SU-DHL-6 (cell line): Measurements from ENCODE around the gene ARL15.

ENCODE experiments used
- H2AFZ ChIP-seq: fragments of 200-600 bp; sonication (generic); 2 replicates; pipeline ENCODE4 v1.6.1; 2014; ENCODE audit warnings: low read depth, mild to moderate bottlenecking, moderate library complexity, mixed read lengths, antibody characterized with exemption, low read length; ENCODE audit not compliant: severe bottlenecking
- H3F3A ChIP-seq: fragments of 200-600 bp; shearing (Covaris generic); 2 replicates; pipeline ENCODE4 v1.6.0; 2016; ENCODE audit warnings: antibody characterized with exemption, mild to moderate bottlenecking; ENCODE audit not compliant: insufficient read depth
- H3K27ac ChIP-seq: fragments of 200-600 bp; sonication (generic); 2 replicates; pipeline ENCODE4 v1.5.1; 2016; ENCODE audit warnings: low read depth, mild to moderate bottlenecking, low read length, moderate library complexity, mixed read lengths
- H3K27me3 ChIP-seq: fragments of 200-600 bp; sonication (generic), shearing (Covaris generic); 2 replicates; pipeline ENCODE4 v1.6.0; 2014; ENCODE audit warnings: mild to moderate bottlenecking, low read length
- H3K36me3 ChIP-seq: fragments of 200-600 bp; sonication (generic); 2 replicates; pipeline ENCODE4 v1.6.1; 2014; ENCODE audit warnings: mild to moderate bottlenecking, low read length, mixed read lengths
- H3K4me2 ChIP-seq: fragments of 300-600, 200-600 bp; shearing (Covaris generic), sonication (generic); 2 replicates; pipeline ENCODE4 v1.6.0; 2014; ENCODE audit warnings: low read length, low read depth, mild to moderate bottlenecking; ENCODE audit not compliant: poor library complexity, severe bottlenecking
- H3K4me3 ChIP-seq: fragments of 200-600 bp; sonication (generic); 2 replicates; pipeline ENCODE4 v1.5.1; 2014; ENCODE audit warnings: antibody characterized with exemption, low read length, mild to moderate bottlenecking, mixed read lengths; ENCODE audit not compliant: insufficient read depth, poor library complexity, severe bottlenecking
- H3K79me2 ChIP-seq: fragments of 200-600 bp; sonication (generic); 2 replicates; pipeline ENCODE4 v1.6.1; 2014; ENCODE audit warnings: mild to moderate bottlenecking, low read length, moderate library complexity; ENCODE audit not compliant: insufficient read depth
- H3K9ac ChIP-seq: fragments of 200-600 bp; sonication (generic); 2 replicates; pipeline ENCODE4 v1.7.0; 2014; ENCODE audit warnings: mild to moderate bottlenecking, low read length
- H3K9me2 ChIP-seq: fragments of 200-600 bp; sonication (generic); replicated peaks from 2 replicates; pipeline ENCODE4 v1.6.1; 2014; ENCODE audit warnings: low read length; ENCODE audit not compliant: insufficient read depth
- H3K9me3 ChIP-seq: fragments of 200-600 bp; sonication (generic); 2 replicates; pipeline ENCODE4 v1.6.1; 2014; ENCODE audit warnings: low read length, mixed read lengths; ENCODE audit not compliant: insufficient read depth
- H4K20me1 ChIP-seq: fragments of 200-600 bp; sonication (generic); 2 replicates; pipeline ENCODE4 v1.6.1; 2014; ENCODE audit warnings: low read depth, mild to moderate bottlenecking, antibody characterized with exemption, low read length, moderate library complexity, mixed read lengths
- EZH2phosphoT487 ChIP-seq: fragments of 200-600 bp; sonication (generic), shearing (Covaris generic); conservative IDR thresholded peaks from 2 replicates; pipeline ENCODE4 v1.6.1; 2018; ENCODE audit warnings: mild to moderate bottlenecking, antibody characterized with exemption, low read length, moderate library complexity, mixed read lengths
- TF ChIP-seq, protein P1 (sequence below): fragments of 200-600 bp; sonication (generic); IDR thresholded peaks from one replicate; pipeline ENCODE4 v1.5.1; 2017; ENCODE audit warnings: antibody characterized with exemption, mild to moderate bottlenecking, low read length, moderate library complexity; ENCODE audit not compliant: insufficient read depth, poor library complexity, severe bottlenecking

Gene ARL15

DNA sequence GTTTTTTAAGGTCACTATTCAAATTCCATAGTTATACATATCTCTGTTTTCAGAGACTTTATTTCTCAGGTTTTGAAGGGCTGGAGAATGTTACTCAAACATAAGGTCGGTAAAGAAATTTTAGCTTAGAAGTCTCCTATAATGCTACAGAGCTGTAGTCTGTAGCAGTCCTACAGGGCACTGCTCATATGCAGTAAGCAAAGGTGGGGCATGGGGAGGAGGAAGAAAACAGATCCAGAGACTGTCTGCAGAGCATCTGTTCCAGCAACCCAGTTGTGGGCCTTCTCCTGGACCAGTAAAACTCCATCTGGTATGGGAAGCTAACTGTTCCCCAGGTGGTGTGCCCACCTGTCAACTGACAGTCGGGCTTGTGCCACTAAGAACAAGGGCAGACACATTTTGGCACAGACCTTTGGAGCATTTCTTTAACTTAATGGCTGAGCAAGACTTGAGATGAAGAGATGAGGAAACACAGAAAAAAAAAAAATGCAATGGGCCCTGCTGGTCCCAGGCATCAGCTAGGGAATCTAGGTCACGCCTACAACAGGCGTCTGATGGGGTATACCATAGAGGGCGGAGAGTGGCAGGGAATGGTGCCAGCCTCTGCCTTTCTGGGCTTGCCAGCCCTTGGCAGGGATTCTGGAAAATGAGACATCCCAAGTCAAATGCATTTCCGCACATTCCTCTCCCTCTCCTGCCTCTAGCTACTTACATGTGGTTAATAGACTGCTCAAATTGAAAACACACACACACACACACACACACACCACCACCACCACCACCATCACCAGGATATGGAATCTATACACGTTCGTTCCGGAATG, 218.9 kb downstream of the ARL15 start:
- Histone ChIP-seq H3F3A (0 out of 2 replicates have a peak, but pooled peaks cover 8% of the 10 kb centered on the region), H3K36me3 (no peaks in the 10 kb centered on the region), H3K9me3 (no peaks in the 10 kb centered on the region), H3K27me3 (no peaks in the 10 kb centered on the region), H3K9me2 (no peaks in the 10 kb centered on the region), H4K20me1 (no peaks in the 10 kb centered on the region), H3K9ac (no peak overlapping the region), H3K4me2 (no peak overlapping the region), H3K4me3 (no peak overlapping the region), H2AFZ (no peak overlapping the region), H3K79me2 (no peaks in the 10 kb centered on the region), H3K27ac (no peak overlapping the region)
- TF ChIP-seq, protein P1, sequence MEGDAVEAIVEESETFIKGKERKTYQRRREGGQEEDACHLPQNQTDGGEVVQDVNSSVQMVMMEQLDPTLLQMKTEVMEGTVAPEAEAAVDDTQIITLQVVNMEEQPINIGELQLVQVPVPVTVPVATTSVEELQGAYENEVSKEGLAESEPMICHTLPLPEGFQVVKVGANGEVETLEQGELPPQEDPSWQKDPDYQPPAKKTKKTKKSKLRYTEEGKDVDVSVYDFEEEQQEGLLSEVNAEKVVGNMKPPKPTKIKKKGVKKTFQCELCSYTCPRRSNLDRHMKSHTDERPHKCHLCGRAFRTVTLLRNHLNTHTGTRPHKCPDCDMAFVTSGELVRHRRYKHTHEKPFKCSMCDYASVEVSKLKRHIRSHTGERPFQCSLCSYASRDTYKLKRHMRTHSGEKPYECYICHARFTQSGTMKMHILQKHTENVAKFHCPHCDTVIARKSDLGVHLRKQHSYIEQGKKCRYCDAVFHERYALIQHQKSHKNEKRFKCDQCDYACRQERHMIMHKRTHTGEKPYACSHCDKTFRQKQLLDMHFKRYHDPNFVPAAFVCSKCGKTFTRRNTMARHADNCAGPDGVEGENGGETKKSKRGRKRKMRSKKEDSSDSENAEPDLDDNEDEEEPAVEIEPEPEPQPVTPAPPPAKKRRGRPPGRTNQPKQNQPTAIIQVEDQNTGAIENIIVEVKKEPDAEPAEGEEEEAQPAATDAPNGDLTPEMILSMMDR: no peak
- no peak for TF ChIP-seq EZH2phosphoT487

DNA sequence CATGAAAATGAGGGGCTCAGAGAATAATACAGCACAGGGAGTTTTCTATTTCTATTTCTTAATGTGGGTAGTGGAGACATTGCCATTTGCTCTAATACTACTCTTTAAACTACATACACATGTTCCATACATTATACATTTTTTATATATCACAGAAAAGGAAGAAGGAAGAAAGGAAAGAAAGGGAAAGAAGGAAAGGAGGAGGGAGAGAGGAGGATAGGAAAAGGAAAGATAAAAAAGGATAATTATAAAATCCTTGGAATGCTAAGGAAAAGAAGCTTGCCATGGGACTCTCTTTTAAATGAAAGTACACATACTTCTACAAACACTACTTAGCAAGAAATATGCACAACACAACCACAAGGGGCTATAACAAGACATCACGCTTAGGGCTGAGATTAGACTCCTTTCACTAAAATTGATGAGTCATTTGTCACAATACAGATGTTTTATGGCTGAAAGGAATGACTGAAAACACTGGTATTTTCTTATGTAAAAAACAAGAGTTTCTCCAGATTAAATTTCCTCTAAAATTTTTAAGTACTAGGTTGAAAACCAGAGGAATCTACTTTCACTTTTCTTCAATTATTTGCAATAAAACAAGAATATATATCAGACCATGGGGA, 219.8 kb downstream of the ARL15 start:
- Histone ChIP-seq H3K9me2 (no peaks in the 10 kb centered on the region), H3K4me3 (no peak overlapping the region), H3K36me3 (no peaks in the 10 kb centered on the region), H2AFZ (no peak overlapping the region), H3K27ac (no peak overlapping the region), H3K27me3 (no peaks in the 10 kb centered on the region), H3K79me2 (no peaks in the 10 kb centered on the region), H3K9me3 (no peaks in the 10 kb centered on the region), H3F3A (0 out of 2 replicates have a peak, but pooled peaks cover 4% of the 10 kb centered on the region), H3K4me2 (no peak overlapping the region), H3K9ac (no peak overlapping the region), H4K20me1 (no peaks in the 10 kb centered on the region)
- TF ChIP-seq, protein P1: no peak
- TF ChIP-seq EZH2phosphoT487: no peak

DNA sequence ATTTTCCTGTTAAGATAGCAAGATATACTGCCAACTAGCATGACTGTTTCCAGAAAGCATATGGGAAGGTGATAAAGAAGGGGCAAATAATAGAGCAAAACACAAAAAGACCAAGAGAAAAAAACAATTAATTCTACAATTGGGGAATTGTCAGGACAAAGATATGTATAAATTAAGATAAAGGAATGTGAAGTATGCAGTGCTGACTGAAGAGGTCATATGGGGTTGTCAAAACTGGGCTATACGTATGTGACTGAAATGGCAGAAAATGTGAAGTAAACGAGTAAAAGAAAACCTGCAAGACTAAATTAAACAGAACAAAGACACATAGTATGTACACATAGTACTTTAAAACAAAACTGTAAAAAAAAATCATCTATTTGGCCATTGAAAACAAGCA, 222.3 kb downstream of the ARL15 start:
- H3K36me3 ChIP-seq: no peaks in the 10 kb centered on the region
- no peak overlapping the region for H2AFZ ChIP-seq
- no peak for TF ChIP-seq EZH2phosphoT487
- TF ChIP-seq, protein P1: no peak
- H3K27ac ChIP-seq: no peak overlapping the region
- no peaks in the 10 kb centered on the region for H3F3A ChIP-seq
- H3K4me2 ChIP-seq: no peak overlapping the region
- no peak overlapping the region for H3K4me3 ChIP-seq
- no peaks in the 10 kb centered on the region for H4K20me1 ChIP-seq
- H3K9me2 ChIP-seq: no peaks in the 10 kb centered on the region
- no peak overlapping the region for H3K9ac ChIP-seq
- H3K27me3 ChIP-seq: no peaks in the 10 kb centered on the region
- no peaks in the 10 kb centered on the region for H3K79me2 ChIP-seq
- no peaks in the 10 kb centered on the region for H3K9me3 ChIP-seq
